Mesenteric fat pad (tissue), 1 donor: ENCODE results near the gene ST6GALNAC2. TPM values are rescaled to one million over a fixed set of nuclear protein-coding genes. Genes with fewer than 3 reads are reported as not detected.
A peak's percentile ranks its signal among the peaks of the same experiment; 100 is the strongest.
"Not testable (repeated sequence)": the region's sequence is repeated elsewhere in the genome, so short reads cannot be mapped to it uniquely, and the experiment has no call there.

Source experiments
- DNase-seq: peaks from one replicate; pipeline ENCODE4 v3.0.0-alpha.2; 2020; ENCODE audit warnings: low spot score
- total RNA-seq: library from RNA; stranded (reverse); fragmentation: NEBNext Ultra II Directional; extraction: Animal tissue kit (Norgen Biotek cat#: 25700); gene quantifications from one replicate; pipeline ENCODE4 v1.2.1, GENCODE V29; 2021
- donor health status: DM: yes; HTN: yes; CAD: no.

The ST6GALNAC2 gene
- total RNA-seq, 1 donor from 2014 or later = 5.5 TPM

DNA sequence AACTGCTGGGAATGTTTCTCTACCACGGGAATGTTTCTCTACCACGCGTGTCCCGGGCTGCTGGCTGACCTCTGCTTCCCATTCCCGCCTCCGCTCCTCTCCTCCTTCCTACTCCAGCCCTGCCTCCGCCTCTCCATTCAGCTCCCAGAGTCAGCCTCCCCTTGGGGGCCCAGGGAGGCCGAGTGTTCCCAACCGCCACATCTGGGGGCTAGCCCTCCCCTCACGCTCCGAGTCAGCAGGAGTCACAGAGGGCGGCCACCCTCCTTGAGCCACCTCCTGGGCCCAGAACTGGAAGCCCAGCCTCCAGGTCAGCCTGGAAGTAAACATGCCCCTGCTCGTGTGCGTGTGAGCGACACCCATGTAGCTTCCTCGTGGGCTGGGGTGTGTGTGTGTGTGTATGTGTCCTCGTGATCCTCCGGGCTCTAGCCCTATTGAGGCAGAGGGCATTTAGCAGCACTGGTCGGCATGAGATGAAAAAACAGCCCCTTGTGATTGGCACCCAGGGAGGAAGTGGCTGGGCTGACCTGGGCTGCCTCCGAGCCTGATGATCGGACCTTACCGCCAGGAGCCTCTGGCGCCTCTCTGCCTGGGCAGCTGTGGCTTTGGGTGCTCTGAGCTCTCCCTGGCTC is 55.5 kb downstream of the ST6GALNAC2 start:
- no peak for DNase-seq

DNA sequence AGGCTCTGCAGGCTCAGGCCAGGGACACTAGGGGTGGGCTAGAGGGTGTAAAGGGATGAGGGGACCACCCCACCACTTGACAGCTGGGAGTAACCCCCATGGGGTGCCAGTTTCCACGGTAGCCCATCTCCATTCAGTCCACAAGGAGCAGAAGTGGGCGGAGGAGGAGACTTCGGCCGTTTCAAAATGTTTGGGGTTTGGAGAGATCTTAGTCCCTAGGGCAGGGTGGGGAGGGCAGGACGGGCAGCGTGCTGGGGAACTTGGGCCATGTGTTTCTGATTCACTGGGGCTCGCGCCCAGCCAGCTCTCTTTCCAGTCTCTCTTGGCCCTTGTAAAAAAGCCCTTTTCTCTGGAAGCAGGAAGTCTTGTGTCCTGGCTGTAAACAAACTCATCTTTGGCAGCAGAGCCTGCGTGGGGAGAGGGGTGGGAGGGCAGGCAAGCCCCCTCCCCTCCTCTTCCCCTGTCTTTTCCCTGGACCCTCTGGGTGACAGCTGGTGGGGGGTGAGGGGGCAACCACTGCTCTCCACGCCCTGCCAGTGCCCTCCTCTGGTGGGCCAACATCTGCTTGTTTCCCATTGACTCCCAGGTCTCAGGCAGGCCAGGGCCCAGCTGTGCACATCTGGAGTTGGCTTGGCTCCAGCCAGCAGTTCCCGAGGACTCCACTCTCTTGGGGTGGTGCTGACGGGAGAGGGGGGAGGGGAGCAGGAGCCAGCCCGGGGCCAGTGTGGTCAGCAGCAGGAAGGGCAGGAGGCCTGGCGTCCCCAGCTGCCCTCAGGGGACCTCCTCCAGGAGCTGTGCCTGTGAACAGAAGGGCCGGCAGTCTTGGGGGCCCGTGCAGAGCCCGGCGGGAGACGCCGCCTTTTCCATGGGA is 56.2 kb downstream of the ST6GALNAC2 start:
- DNase-seq = peak; percentile 93

DNA sequence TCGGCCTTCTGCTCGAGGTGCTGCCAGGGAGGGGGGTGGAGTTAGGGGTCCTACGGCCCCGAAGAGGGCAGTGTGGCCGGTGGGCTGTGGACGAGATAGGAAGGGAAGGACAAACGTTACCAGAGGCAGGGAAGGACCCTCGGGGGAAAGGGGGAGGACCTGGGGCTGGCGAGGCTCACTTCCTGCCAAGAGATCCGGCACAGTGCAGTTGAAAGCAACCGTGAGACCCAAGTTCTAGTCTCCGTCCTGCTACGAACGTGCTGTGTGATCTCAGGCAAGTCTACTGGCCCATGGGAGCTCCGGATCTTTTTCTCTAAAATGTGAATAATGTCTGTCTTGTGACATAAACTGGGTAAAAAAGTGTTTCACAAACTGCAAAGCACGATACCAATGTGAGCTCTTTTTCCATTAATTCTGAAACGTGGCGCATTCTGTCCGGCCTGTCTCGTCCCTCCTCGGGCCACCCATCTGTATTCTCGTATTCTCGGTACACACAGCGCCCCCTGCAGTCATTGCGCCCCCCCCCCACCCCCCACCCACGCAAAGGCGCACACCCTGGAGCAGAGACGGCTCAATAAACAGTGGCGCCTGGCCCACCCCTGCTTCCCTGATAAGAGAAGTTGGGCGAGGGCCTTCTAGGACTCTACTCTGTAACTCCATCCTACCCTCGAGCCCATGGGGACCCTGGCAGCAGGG is 57.0 kb downstream of the ST6GALNAC2 start:
- no peak for DNase-seq

DNA sequence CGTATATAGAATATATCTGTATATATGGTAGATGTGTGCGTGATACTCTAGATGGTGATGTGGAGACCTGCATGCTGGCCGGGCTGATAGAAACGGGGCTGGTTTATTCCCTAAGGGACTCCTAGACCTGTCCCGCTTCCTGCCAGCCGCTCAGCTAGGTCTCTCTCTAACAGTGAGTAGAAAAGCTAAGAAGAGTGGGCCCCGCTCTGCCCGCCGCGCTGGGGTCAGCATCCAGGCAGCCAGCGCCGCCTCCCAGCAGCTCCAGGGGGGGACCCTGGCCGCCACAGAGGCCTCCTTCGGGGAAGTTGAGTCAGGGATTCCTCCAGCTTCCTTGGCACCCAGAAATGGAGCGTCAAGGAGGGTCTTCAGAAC is 57.5 kb downstream of the ST6GALNAC2 start:
- no peak for DNase-seq

DNA sequence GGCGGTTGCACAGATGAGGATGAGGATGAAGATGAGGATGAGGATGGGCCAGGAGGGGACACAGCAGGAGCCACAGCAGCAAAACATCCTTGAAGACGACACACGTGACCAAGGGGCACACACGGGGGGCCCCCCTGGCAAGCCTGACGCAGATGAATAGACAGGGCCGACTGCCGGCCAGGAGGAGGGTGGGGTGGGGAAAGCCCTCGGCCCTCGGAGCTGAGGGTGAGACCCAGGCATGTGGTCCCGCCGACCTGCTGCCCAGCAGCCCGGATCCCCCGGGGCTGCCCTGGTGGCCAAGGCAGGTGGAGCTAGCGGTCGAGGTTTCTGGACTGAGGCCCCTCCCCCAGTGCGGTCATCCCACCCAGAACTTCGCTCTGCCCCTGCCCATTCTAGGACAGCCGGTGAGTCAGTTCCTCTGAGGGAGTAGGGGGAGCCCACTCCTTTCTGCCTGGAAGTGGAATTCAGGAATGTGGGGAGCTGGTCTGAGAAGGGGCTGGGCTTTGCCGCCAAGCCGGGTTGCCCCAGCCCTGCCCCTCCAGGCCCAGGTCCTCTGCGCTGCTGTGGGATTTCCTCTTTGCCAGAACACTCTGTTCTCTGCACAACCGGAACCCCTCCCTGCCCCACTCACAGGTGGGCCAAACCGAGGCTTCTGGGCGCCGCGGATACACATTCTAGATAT is 58.1 kb downstream of the ST6GALNAC2 start:
- no peak for DNase-seq

DNA sequence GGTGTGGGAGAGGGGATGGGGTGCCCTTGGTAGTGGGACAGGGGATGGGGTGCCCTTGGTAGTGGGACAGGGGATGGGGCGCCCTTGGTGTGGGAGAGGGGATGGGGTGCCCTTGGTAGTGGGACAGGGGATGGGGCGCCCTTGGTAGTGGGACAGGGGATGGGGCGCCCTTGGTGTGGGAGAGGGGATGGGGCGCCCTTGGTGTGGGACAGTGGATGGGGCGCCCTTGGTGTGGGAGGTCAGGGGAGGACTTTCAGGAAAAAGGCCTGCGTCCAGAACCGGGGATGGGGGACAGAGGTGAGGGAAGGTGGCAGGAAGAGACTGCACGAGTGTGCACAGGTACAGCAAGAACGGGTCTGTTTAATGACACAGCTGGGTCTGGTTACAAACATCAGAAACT is 58.6 kb downstream of the ST6GALNAC2 start:
- DNase-seq = not testable (repeated sequence)

DNA sequence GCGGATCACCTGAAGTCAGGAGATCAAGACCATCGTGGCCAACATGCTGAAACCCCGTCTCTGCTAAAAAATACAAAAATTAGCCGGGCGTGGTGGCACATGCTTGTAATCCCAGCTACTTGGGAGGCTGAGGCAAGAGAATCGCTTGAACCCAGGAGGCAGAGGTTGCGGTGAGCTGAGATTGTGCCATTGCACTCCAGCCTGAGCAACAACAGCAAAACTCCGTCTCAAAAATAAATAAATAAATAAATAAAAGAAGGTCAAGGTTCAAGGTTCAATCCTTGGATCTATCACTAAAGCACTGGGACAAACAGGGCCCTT is 60.2 kb downstream of the ST6GALNAC2 start:
- DNase-seq = not testable (repeated sequence)

DNA sequence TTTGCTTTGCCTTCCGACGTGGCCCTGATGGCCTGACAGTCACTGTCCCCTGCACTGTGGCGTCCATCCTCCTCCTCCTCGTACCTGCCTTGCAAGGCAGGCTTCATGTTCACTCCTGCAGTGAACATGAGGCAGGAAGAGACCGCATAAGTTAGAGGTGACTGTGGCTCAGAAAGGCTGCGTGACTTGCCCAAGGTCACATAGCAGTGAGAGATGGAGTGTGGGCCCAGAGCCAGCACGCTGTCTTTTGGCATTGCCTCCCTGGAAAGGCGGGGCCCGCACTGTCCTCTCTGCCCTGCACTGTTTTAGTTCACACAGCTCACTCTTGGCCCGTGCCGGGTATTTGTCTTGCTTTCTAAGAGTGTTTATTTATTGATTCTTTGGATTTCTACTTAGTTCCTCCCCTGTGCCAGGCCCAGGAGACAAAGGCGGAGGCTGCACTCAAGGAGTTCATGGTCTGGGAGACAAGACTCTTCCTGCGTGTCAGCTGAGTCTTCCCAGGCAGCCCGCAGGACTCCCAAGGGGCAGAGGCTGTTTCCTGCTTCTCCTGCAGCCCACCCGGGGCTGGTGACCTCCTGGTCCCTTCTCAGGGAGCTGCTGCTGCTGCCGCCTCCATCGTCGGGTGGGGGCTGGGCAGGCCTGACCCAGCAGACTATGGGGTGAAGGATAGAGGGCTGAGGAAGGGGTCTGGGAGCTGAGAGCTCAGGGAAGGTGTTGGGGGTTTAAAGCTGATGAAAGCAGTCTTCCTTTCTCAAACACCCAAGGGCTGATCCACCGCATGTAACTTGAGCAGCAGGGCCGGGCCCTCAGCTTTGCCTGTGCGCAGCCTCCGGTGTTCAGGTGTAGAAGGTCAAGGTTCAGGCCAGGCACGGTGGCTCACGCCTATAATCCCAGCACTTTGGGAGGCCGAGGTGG is 60.8 kb downstream of the ST6GALNAC2 start:
- DNase-seq = no peak

DNA sequence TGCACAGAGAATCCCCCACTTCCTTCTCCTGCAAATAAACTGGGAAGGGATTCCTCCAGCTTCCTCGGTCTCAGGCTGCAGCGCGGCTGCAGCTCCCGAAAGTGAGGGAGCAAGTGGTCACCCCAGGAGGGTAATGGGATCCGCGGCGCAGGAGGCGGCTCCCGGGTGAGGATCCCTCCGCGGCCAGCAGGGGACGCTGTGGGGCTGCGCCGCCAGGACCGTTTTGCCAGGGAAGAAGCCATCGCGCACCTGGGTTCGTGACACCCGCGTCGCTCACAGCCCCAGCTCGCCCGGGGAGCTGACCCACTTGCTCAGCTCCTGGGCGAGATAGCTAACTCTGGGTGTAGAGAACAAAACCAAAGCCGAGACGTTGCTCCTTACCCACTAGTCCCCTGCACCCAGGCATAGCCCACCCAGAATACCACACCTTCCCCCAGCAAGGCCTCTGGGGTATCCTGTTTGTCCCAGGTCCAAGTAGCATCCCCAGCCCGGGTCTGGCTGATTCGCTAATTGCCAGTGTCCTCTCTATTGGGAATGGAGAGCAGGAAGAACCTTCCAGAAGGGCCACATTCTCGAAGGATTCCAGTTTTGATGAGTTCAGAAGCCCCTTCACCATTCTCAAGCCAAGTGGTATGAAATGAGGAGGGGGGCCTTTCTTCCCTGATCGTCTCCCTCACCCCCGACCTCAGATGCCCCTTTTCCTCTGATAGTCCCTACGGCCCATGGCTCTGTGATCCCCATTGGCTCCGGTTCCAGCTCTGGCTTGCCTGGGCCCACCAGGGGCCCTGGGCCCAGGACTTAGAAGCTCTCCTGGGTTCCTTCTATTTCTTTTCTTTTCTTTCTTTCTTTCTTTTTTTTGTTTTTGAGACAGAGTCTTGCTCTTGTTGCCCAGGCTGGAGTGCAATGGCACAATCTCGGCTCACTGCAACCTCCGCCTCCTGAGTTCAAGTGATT is 62.3 kb downstream of the ST6GALNAC2 start:
- DNase-seq = peak; percentile 95

DNA sequence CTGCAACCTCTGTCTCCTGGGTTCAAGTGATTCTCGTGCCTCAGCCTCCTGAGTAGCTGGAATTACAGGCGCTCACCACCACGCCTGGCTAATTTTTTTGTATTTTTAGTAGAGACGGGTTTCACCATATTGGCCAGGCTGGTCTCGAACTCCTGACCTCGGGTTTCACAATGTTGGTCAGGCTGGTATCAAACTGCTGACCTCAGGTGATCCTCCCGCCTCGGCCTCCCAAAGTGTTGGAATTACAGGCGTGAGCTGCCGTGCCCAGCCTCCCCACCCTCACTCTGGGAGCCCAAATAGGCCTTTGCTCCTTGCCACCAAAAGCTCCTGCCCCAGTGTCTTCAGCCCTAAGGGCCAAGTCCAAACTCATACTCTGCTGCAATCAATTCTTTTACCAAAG is 64.0 kb downstream of the ST6GALNAC2 start:
- DNase-seq = not testable (repeated sequence)

DNA sequence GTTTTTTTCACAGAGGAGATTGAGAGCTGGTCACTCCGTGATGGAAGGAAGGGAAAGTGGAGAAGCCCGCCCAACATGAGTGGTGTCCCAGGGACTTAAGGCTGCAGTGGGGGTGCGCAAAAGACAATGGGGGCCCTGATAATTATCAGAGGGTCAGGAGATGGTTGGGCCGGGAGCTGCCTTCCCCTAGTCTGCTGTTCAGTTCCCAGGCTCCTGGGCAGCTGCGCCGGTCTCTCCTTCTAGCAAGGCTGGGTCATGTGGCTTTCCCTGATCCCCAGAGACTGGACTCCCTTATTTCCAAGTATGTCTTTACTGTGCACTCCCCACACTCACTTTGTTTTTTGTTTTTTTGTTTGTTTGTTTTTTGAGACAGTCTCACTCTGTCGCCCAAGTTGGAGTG is 64.4 kb downstream of the ST6GALNAC2 start:
- DNase-seq = no peak

DNA sequence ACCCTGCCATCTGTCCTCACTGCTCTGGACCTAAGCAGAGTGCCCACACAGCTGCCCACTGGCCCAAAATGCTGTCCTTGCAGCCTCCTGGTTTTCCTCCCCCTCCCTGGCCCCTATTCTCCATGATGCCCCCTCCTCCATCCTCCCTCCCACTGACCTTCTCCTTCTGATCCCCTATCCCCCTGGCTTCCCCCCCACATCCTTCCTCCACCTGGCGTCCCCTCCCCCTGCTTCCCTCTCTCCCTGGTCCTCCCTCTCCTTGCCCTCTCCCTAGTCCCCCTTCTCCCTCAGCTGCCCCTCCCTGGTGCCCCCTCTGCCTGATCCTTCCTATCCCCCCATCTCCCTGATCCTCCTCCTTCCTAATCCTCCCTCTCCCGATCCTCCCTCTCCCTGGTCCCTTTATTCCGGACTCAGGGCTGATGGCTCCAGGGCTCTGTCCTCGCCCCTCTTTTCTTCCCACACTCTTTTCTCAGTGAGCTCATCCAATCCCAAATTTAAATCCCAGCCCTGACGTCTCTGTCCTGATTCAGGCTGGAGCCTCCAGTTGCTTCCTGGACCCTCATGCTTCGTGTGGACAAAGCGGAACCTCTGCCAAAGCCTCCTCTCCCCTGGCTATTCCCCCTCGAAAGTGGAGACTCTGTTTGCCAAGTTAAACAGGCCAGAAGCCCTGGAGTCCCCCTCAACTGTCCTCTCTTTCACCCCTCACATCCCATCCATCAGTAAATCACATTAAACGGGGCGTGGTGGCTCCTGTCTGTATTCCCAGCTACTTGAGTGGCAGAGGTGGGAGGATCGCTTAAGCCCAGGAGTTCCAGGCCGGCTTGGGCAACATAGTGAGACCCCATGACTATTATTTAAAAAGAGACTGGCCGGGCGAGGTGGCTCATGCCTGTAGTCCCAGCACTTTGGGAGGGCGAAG is 66.4 kb downstream of the ST6GALNAC2 start:
- DNase-seq = no peak

DNA sequence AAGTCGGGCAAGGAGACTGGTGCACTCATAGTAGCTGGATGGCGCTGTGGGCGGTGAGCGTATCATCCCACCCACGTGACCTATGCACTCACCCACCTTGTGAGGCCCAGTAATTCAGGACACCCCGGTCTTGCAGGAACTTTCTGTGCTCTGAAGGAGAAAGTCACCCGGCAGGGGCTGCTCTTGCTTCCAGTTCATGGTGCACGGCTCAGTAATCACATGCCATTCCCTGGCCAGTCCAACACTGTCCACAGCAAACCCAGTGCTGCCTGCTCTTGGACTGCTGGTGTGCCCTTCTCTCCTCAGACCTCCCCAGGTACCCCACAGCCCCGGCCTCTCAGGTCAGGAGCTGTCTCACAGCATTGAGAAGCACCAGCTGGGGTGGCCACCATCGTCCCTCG is 68.0 kb downstream of the ST6GALNAC2 start:
- DNase-seq = no peak

Other genes with a start within 250 kb of the ST6GALNAC2 start
- 38.2 TPM for gene PRPSAP1, start 231.9 kb downstream of the ST6GALNAC2 start, total RNA-seq
- 26.5 TPM for gene SPHK1, start 201.3 kb downstream of the ST6GALNAC2 start, total RNA-seq
- 20.4 TPM for gene UBE2O, start 132.7 kb downstream of the ST6GALNAC2 start, total RNA-seq
- gene AANAT, start 118.3 kb downstream of the ST6GALNAC2 start, total RNA-seq = not detected
- gene RHBDF2, start 84.4 kb downstream of the ST6GALNAC2 start, total RNA-seq = 52.7 TPM
- gene CYGB, start 48.2 kb downstream of the ST6GALNAC2 start, total RNA-seq = 55.6 TPM
- 5.4 TPM for gene PRCD, start 45.8 kb downstream of the ST6GALNAC2 start, total RNA-seq
- gene ST6GALNAC1, start 57.9 kb upstream of the ST6GALNAC2 start, total RNA-seq = 0.93 TPM
- gene MXRA7, start 125.1 kb upstream of the ST6GALNAC2 start, total RNA-seq = 193 TPM
- gene JMJD6, start 140.7 kb upstream of the ST6GALNAC2 start, total RNA-seq = 55.3 TPM
- 32.2 TPM for gene METTL23, start 141.0 kb upstream of the ST6GALNAC2 start, total RNA-seq
- gene SRSF2, start 151.5 kb upstream of the ST6GALNAC2 start, total RNA-seq = 179 TPM
- gene MFSD11, start 152.3 kb upstream of the ST6GALNAC2 start, total RNA-seq = 23.2 TPM